Epidermal melanocyte (primary cell): ENCODE data around the gene IFNL1.
A peak's percentile ranks its signal among the peaks of the same experiment; 100 is the strongest.
"Not testable (repeated sequence)": the region's sequence is repeated elsewhere in the genome, so short reads cannot be mapped to it uniquely, and the experiment has no call there.

ENCODE experiments used
- DNase-seq: peaks from one replicate; pipeline ENCODE4 v3.0.0; 2011; ENCODE audit warnings: low spot score; ENCODE audit not compliant: insufficient read length

Gene IFNL1

GRCh38 chr19:39308531-39309304 lies 12.5 kb downstream of the IFNL1 start:
- no peak for DNase-seq

DNA sequence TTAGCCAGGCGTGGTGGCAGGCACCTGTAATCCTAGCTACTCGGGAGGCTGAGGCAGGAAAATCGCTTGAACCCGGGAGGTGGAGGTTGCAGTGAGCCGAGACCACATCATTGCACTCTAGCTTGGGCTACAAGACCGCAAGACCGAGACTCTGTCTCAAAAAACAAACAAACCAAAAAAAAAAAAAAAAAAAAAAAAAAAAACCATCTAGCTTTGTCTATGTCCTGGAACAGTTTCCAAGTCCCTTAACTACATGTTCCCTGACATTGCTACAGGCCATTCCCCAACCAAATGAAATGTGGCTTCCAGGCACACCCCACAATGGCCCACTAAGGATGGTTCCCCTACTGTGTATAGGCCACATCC lies 13.1 kb downstream of the IFNL1 start:
- not testable (repeated sequence) for DNase-seq

- no peak for DNase-seq
These were observed 14.5 kb downstream of the IFNL1 start for GRCh38 chr19:39310558-39311311.

GRCh38 chr19:39314016-39314728 lies 18.0 kb downstream of the IFNL1 start:
- DNase-seq: no peak

- DNase-seq: no peak
These were observed 19.7 kb downstream of the IFNL1 start for GRCh38 chr19:39315933-39316332.

DNA sequence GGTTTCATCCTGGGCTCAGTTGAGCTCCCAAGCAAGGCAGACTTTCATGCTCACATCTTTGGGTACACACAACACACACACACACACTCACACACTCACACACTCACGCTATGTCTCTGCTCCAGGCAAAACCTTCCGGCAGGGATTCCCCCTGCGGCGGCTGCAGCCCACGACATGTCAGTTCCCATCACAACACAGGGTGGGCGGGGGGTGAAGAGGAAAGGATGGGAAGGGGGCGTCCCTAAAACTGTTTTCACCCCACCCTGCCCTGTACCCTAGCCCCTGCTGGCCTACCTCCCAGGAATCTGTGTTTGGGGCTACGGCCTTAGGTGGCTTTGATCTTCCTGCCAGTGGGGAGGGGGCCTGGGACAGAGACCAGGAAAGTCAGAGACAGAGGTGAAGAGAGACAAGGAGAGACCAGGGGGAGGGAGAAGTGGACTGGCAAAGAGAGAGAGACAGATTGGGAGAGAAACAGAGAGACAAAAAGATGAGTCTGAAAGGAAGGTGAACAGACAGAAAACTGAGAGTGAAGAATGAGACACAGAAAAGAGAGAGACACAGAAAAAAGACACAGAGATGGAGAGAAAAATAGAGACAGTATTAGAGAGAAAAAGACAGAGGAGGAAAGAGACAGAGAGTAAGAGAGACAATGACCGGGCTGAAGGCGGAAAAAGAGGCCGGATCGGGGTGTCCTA lies 20.6 kb downstream of the IFNL1 start:
- DNase-seq: no peak

GRCh38 chr19:39317476-39317875 lies 21.3 kb downstream of the IFNL1 start:
- DNase-seq: no peak

GRCh38 chr19:39318071-39318470 lies 21.9 kb downstream of the IFNL1 start:
- DNase-seq: no peak

- no peak for DNase-seq
These were observed 22.5 kb downstream of the IFNL1 start for GRCh38 chr19:39318690-39319089.

DNA sequence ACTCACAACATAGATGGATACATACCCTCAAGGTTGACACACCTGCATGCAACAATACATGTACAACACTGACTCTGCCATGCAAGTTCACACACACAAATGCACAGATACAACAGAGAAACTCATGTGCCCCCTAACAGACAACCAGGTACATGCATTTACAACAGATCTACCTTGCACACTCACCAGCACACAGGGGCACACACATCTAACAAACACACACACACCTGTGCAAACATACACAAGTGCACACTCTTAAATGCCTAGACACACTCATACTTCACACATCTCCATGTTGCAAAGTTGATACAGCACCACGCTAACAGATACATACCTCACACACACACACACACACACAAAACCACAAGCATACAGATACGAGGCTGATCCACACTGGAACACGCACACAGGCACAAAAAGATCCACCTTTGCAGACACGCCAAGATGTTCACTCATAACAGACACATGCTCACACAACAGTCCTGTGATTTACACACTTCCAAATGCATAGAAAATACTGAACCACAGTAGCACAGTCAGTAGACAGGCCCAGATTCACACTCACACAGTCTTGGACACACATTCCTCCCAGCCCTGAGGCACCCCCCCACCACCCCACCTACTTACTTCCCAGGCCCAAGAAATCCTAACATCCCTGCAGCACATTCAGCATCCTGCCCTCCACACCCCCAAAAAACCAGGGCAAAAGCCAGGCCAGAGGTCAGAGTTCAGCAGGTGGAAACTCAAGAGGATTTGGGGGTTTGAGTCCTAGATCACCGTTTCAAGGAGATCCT lies 23.1 kb downstream of the IFNL1 start:
- DNase-seq: no peak

- DNase-seq: no peak
These were observed 23.7 kb downstream of the IFNL1 start for GRCh38 chr19:39319892-39320248.

DNA sequence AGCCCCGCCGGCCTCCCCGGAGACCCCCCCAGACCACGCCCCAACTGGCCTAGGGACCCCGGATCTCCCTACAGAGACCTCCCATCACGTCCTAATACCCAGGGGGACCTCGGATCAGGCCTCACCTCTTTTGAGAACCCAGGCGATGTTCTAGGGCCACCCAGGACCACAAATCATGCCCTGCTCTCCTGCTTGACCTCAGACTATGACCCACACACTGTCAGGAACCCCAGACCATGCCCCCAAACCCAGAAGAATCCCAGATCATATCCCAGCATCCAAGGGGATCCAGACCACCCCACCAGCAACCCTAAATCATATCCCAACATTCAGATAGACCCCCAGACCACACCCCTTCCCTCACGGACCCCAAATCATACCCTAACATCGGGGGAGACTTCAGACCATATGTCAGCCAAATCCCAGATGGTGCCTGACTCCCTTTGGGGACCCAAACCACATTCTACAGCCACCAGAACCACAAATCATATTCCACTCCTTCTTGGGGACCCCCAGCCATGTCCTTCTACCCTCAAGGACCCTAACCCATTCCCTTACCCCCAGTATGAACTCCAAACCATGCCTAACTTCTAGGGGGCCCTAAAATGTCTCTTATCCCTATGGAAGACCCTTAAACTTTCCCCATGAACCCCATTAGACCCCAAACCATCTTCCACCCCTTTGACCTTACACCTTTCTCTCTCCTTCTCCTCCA lies 25.1 kb downstream of the IFNL1 start:
- no peak for DNase-seq

DNA sequence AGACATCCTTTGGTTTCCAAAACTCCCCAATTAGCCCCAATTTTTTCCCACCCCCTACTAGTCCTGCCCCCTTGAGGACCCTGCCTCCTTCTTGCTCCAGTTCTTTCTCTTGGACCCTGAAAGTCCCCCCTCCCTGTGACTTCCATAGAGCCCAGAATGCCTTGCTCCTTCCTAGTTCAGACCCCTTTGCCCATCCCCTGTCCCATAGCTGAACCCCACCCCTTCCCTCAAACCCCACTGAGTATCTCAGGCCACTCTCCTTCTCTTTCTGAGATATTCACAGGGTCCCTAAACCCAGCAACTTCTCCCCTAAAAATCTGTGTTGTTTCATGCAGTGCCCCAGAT lies 25.6 kb downstream of the IFNL1 start:
- DNase-seq: no peak

DNA sequence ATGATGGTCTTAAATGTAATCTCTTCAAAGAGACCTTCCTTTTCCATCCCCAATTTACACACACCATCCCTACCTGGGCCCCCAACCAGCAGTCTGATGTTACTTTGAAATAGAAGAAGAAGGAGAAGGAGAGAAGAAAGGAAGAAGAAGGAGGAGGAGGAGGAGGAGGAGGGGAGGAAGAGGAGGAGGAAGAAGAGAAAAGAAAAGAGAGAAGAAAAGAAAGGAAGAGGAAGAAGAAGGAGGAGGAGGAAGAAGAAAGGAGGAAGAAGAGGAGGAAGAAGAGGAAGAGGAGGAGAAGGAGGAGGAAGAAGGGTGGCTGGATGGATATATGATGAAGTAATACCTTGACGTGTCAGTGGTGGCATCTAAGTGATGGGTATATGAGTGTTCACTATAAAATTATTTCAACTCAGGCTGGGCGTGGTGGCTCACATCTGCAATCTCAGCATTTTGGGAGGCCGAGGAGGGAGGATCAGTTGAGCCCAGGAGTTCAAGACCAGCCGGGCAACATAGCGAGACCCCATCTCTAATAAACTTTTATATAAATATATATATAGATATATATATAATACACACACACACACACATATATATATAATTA lies 28.1 kb downstream of the IFNL1 start:
- DNase-seq: no peak

DNA sequence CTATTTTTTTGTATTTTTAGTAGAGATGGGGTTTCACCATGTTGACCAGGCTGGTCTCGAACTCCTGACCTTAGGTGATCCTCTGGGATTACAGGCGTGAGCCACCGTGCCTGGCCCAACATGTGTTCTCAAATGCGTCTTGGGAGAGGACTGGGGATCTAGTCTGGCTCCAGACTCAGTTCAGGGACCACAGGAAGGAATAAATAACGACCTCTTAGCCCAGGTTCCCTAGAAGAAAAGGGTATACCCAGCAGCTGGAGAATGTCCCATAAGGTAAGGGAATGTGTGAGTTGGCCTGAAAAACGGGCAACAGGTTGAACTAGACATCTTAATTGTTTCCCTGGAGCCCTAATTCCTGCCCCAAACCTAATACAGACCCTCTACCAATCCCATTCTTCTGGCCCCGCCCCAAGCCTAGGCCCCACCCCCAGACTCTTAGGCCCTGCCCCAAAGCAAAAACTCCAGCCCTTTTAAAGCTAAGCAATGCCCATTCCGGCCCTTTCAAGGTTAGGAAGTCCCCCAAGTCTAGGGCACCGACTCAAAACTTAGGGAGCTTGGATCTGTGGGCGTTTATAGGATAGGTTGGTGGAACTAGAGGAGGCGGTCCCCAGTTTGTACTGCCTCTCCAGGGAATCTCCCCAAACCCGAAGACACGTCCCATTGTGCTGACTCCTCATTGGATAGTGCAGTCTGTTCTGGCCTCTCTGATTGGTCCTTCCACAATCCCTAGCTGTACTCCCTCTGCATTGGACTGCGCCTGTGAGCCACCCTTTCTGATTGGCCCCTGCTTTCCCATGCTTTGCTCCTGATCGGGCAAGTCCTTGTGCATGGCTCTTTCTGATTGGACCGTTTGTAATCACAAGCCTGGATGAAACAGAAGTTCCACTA lies 29.8 kb downstream of the IFNL1 start:
- no peak for DNase-seq

DNA sequence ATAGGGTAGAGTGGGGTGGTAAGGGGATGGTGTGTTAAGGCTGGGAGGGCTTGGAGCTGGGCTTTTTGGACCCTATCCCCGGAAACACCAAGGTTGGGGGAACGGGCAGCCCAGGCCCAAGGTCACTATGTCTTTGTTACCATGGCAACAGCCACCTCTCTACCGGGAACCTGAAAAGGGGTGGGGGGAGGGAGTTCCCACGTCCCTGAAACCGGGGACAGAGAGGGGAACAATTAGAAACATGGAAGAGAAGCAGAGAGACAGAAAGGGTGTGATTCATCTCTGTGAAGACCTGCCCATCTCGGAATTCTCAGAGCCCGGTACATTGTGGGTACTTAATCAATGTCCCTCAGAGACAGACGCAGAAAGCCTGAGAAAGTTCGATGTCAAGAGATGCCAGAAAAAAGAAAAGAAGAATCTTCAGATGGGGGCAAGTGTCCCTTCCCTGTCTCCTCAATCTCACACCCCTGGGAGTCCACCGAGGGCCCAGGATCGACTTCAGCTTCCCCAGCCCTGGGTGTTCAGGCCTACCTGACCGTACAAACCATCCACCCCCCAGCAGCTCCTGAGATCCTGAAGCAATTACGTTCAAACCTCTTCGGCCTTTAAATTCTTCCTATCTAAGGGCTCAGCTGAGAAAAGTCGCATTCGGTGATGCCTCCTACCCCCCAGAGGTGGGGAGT lies 31.3 kb downstream of the IFNL1 start:
- DNase-seq: no peak

GRCh38 chr19:39328046-39328705 lies 32.0 kb downstream of the IFNL1 start:
- peak; percentile 96 for DNase-seq

GRCh38 chr19:39329948-39330347 lies 33.7 kb downstream of the IFNL1 start:
- no peak for DNase-seq
